Bronchial epithelial cell (primary cell): Measurements from ENCODE around the gene KIAA1958. TPM values are rescaled to one million over a fixed set of nuclear protein-coding genes. Genes with fewer than 3 reads are reported as not detected.

Experiments
- DNase-seq: peaks from one replicate; pipeline ENCODE4 v3.0.0-alpha.2; 2010; ENCODE audit warnings: low read depth
- FAIRE-seq: peaks from 2 replicates; lab custom pipeline; 2011; peaks lifted over from hg19 to GRCh38; lab: Jason Lieb, UNC
- H3K27me3 ChIP-seq: 2 replicates; pipeline ENCODE4 v1.5.1; 2011; ENCODE audit warnings: low read length; ENCODE audit not compliant: control insufficient read depth, insufficient read depth
- H3K36me3 ChIP-seq: 2 replicates; pipeline ENCODE4 v1.5.1; 2011; ENCODE audit warnings: low read length; ENCODE audit not compliant: control insufficient read depth, insufficient read depth
- H3K4me3 ChIP-seq: 2 replicates; pipeline ENCODE4 v1.5.1; 2011; ENCODE audit warnings: mild to moderate bottlenecking, low read depth, low read length, control low read depth
- CTCF ChIP-seq: IDR thresholded peaks from 2 replicates; pipeline ENCODE4 v1.5.1; 2011; ENCODE audit warnings: mild to moderate bottlenecking, moderate library complexity, low read length, control low read depth, inconsistent platforms; ENCODE audit not compliant: insufficient read depth, severe bottlenecking
- total RNA-seq: library from RNA; depleted of rRNA; stranded (reverse); fragments of >200 nt; gene quantifications from 2 replicates; pipeline ENCODE4 v1.2.1, GENCODE V29; 2014

The KIAA1958 gene
- total RNA-seq, 1 donor from 2014 or later: 1.8 TPM

- no peak for DNase-seq
- no peaks in the 10 kb centered on the region for H3K27me3 ChIP-seq
- no peak for FAIRE-seq
- H3K36me3 ChIP-seq: no peaks in the 10 kb centered on the region
- H3K4me3 ChIP-seq: no peak overlapping the region
- no peak for TF ChIP-seq CTCF
These were observed 2.0 kb upstream of the KIAA1958 start for GRCh38 chr9:112484607-112485006.

- TF ChIP-seq CTCF: no peak
- no peak for FAIRE-seq
- DNase-seq: no peak
- Histone ChIP-seq H3K27me3 (no peaks in the 10 kb centered on the region), H3K4me3 (no peak overlapping the region), H3K36me3 (no peaks in the 10 kb centered on the region)
These were observed 1.1 kb upstream of the KIAA1958 start for GRCh38 chr9:112485574-112485973.

GRCh38 chr9:112487008-112487798 lies 576 bp downstream of the KIAA1958 start:
- no peak for FAIRE-seq
- DNase-seq: peak; percentile 37
- Histone ChIP-seq H3K36me3 (no peaks in the 10 kb centered on the region), H3K27me3 (no peaks in the 10 kb centered on the region), H3K4me3 (peak overlapping the region; percentile 80)
- TF ChIP-seq CTCF: no peak

- Histone ChIP-seq H3K4me3 (peak overlapping the region; percentile 80), H3K27me3 (no peaks in the 10 kb centered on the region), H3K36me3 (no peaks in the 10 kb centered on the region)
- no peak for FAIRE-seq
- DNase-seq: peak; percentile 9
- no peak for TF ChIP-seq CTCF
These were observed 1.2 kb downstream of the KIAA1958 start for GRCh38 chr9:112487799-112488340.

- DNase-seq: no peak
- H3K4me3 ChIP-seq: no peak overlapping the region
- TF ChIP-seq CTCF: no peak
- H3K27me3 ChIP-seq: no peaks in the 10 kb centered on the region
- H3K36me3 ChIP-seq: no peaks in the 10 kb centered on the region
- no peak for FAIRE-seq
These were observed 2.5 kb downstream of the KIAA1958 start for GRCh38 chr9:112489039-112489546.
